K562 (cell line): ENCODE data around the gene CLHC1. TPM values are rescaled to one million over a fixed set of nuclear protein-coding genes. Genes with fewer than 3 reads are reported as not detected.
A peak's percentile ranks its signal among the peaks of the same experiment; 100 is the strongest.

ENCODE experiments used
- ATF1 ChIP-seq, 2 experiments: fragments of 450-650 bp in 1 of 2; IDR thresholded peaks; 2 replicates each; pipeline ENCODE4 v1.6.1; 2016; ENCODE audit warnings: missing compliant biosample characterization in 1 of 2, missing genetic modification characterization in 1 of 2
- L3MBTL2 ChIP-seq: fragments of 450-650 bp; IDR thresholded peaks from 2 replicates; pipeline ENCODE4 v1.6.1; 2016; ENCODE audit warnings: mild to moderate bottlenecking, moderate library complexity
- NFRKB ChIP-seq: fragments of 450-650 bp; IDR thresholded peaks from 2 replicates; pipeline ENCODE4 v1.6.1; 2016; ENCODE audit warnings: low read depth
- OTX1 ChIP-seq: fragments of 450-650 bp; formaldehyde crosslinking; IDR thresholded peaks from 2 replicates; pipeline ENCODE4 v1.4.0; 2022; ENCODE audit warnings: mild to moderate bottlenecking
- POLR2A ChIP-seq: fragments of 450-650 bp; conservative IDR thresholded peaks from 2 replicates; pipeline ENCODE4 v1.6.1; 2016
- POLR2G ChIP-seq: fragments of 200-400 bp; formaldehyde crosslinking; IDR thresholded peaks from 2 replicates; pipeline ENCODE4 v1.6.1; 2017; ENCODE audit warnings: low read depth, mild to moderate bottlenecking, antibody characterized with exemption, low read length, moderate library complexity
- PURB ChIP-seq: sonication (generic); formaldehyde crosslinking; IDR thresholded peaks from 2 replicates; pipeline ENCODE4 v1.9.0; 2021; ENCODE audit warnings: low read depth, mild to moderate bottlenecking, missing genetic modification reagents
- RBBP5 ChIP-seq: fragments of 200-600 bp; sonication (generic); IDR thresholded peaks from 2 replicates; pipeline ENCODE4 v1.6.1; 2012; ENCODE audit warnings: borderline replicate concordance, mild to moderate bottlenecking, low read length, control low read depth, inconsistent platforms; ENCODE audit not compliant: insufficient read depth, poor library complexity, severe bottlenecking
- REST ChIP-seq, 2 experiments: fragments of 450-650 bp; formaldehyde crosslinking in 1 of 2; IDR thresholded peaks; 2 replicates each; pipeline versions ENCODE4 v1.4.0 to v1.6.1; 2014 to 2020; ENCODE audit warnings: mild to moderate bottlenecking in 2 of 2, borderline replicate concordance in 1 of 2, low read depth in 1 of 2
- RFX1 ChIP-seq: fragments of 450-650 bp; IDR thresholded peaks from 2 replicates; pipeline ENCODE4 v1.6.1; 2016; ENCODE audit warnings: mild to moderate bottlenecking, moderate library complexity
- UBTF ChIP-seq, 2 experiments: IDR thresholded peaks; 2 replicates each; pipeline ENCODE4 v1.6.1; 2012; ENCODE audit warnings: improper control_type of control experiment in 2 of 2, low read depth in 2 of 2, low read length in 2 of 2, borderline replicate concordance in 1 of 2
- ZNF134 ChIP-seq: fragments of 250-450 bp; sonication (Bioruptor Pico); conservative IDR thresholded peaks from 2 replicates; pipeline ENCODE4 v1.4.0; 2020
- ZNF165 ChIP-seq: fragments of 250-450 bp; sonication (Bioruptor Pico); IDR thresholded peaks from 2 replicates; pipeline ENCODE4 v1.4.0; 2020; ENCODE audit warnings: borderline replicate concordance
- ZNF197 ChIP-seq: fragments of 200-800 bp; sonication (Bioruptor generic); IDR thresholded peaks from 2 replicates; pipeline ENCODE4 v1.6.1; 2016; ENCODE audit warnings: low read depth, missing genetic modification characterization, missing compliant biosample characterization
- ZNF561 ChIP-seq: fragments of 450-650 bp; formaldehyde crosslinking; conservative IDR thresholded peaks from 2 replicates; pipeline ENCODE4 v1.4.0; 2020; ENCODE audit warnings: mild to moderate bottlenecking, moderate library complexity
- polyA plus RNA-seq, 8 experiments: library from polyadenylated mRNA; depleted of rRNA in 4 of 8; stranded (reverse) in 5 of 8; unstranded in 3 of 8; fragments of >200 nt; fragmentation: Nextera tagmentation in 2 of 8; fragmentation: Illumina TruSeq in 1 of 8; extraction: Ambion mirVana in 2 of 8; extraction: Trizol in 1 of 8; gene quantifications; 2 replicates each; pipeline versions ENCODE4 v1.2.1 to v1.2.3, GENCODE V29; 2011 to 2014; ENCODE audit warnings: inconsistent platforms in 1 of 8, missing spikeins in 1 of 8
- total RNA-seq, 7 experiments: library from RNA; depleted of rRNA in 6 of 7; stranded (reverse); fragments of >200 nt in 6 of 7; fragmentation: Illumina TruSeq in 2 of 7; extraction: Trizol in 2 of 7; gene quantifications; 2 replicates each; pipeline versions ENCODE4 v1.2.1 to v1.2.3, GENCODE V29; 2011 to 2021; ENCODE audit warnings: low replicate concordance in 1 of 7
- TF ChIP-seq, protein P1 (sequence below): fragments of 450-650 bp; IDR thresholded peaks from 2 replicates; pipeline ENCODE4 v1.6.1; 2016; ENCODE audit warnings: low read depth, mild to moderate bottlenecking, moderate library complexity

CLHC1 gene
- total and polyA plus RNA-seq, 9 of the 15 experiments (the other 6 are each of a cell fraction or from before 2014, with no cell fraction given), result 3.7 to 14.3 (median 8.6) TPM

DNA sequence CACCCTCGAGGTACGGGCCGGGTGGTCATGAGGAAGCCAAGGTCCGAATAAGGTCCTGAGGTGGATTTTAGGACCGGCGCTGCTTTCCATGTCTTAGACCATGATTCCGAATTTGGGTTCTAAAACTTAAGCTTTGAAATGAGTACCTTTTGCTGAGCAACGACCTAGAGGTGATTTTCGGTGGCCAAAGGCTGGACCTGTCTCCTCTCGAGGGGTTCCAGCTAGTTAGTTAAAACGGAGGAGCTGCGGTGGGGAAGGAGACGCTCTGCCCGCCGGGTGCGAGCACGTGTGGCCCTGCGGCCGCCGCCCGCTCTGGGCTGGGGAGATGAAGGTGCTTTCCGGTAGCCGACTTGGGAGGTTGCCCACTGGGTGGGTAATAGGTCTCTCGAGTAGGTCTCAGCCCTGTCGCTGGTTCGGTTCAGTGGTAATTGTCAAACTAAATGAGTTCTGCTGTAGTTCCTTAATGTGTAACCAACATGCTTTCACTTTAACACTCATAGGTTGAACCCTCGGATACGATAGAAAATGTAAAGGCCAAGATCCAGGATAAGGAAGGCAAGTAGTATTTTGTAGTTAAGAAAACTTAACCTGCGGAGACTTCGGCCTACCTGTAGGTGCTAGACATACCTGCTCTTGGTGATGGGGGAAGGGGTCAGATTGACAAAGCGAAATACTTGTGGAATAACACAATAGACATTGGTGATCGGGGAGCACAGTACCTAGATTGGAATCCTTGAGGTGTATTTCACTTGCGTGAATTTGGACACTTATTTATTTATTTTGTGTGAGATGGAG, 967 bp upstream of the CLHC1 start (continued):
- peak; percentile 73 for TF ChIP-seq RBBP5
- TF ChIP-seq L3MBTL2, result peak; percentile 45; the same call in 1 of the 2 replicates
- TF ChIP-seq ZNF197 (CRISPR knock-in tag), result no peak
- TF ChIP-seq POLR2G, result peak; percentile 41; the same call in 1 of the 2 replicates
- TF ChIP-seq ZNF165 (CRISPR knock-in tag), result no peak
- TF ChIP-seq ATF1 (CRISPR knock-in tag; IDR thresholded peaks at IDR 0.05), result no peak
- no peak for TF ChIP-seq ATF1 (tag; IDR thresholded peaks at IDR 0.05)
- no peak for TF ChIP-seq PURB (CRISPR knock-in tag)
- TF ChIP-seq UBTF (IDR thresholded peaks at IDR 0.05; ENCODE audit: borderline replicate concordance in 1 of 2, low read depth in 2 of 2, low read length in 2 of 2), result no peak
- TF ChIP-seq, protein P1, sequence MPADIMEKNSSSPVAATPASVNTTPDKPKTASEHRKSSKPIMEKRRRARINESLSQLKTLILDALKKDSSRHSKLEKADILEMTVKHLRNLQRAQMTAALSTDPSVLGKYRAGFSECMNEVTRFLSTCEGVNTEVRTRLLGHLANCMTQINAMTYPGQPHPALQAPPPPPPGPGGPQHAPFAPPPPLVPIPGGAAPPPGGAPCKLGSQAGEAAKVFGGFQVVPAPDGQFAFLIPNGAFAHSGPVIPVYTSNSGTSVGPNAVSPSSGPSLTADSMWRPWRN, result no peak
- TF ChIP-seq ZNF561, result no peak
- TF ChIP-seq REST (IDR thresholded peaks at IDR 0.05; ENCODE audit: borderline replicate concordance), result no peak
- 0 out of 2 replicates have a peak, but pooled peaks have one; percentile 12 for TF ChIP-seq REST (CRISPR knock-in tag; IDR thresholded peaks at IDR 0.05; ENCODE audit: low read depth)
- peak; percentile 44 for TF ChIP-seq POLR2A
- TF ChIP-seq ZNF134 (CRISPR knock-in tag), result no peak
- TF ChIP-seq RFX1, result no peak
- peak; percentile 27; the same call in 1 of the 2 replicates for TF ChIP-seq NFRKB
- TF ChIP-seq OTX1 (CRISPR knock-in tag), result no peak
